Keratinocyte (primary cell): ENCODE results near the gene MAPK4.

ENCODE experiments used
- CTCF ChIP-seq, 3 experiments: IDR thresholded peaks in 1 of 3; conservative IDR thresholded peaks in 1 of 3; optimal IDR thresholded peaks in 1 of 3; 2 replicates in 2 of 3; 3 replicates in 1 of 3; pipeline versions ENCODE3 to v1.5.1; 2011; ENCODE audit warnings: low read length in 3 of 3, mild to moderate bottlenecking in 3 of 3, moderate library complexity in 2 of 3, control low read depth in 1 of 3, inconsistent platforms in 1 of 3; ENCODE audit not compliant: insufficient read depth in 2 of 3; ENCODE audit errors: extremely low read depth in 1 of 3
- EZH2 ChIP-seq: IDR thresholded peaks from one replicate; pipeline ENCODE4 v1.6.1; 2012; ENCODE audit warnings: inconsistent platforms, mild to moderate bottlenecking, low read length, moderate library complexity

- TF ChIP-seq CTCF (optimal IDR thresholded peaks at IDR 0.05 in 1 of 3, IDR thresholded peaks at IDR 0.05 in 1 of 3, conservative IDR thresholded peaks at IDR 0.05 in 1 of 3; ENCODE audit: extremely low read depth in 1 of 3, insufficient read depth in 2 of 3, low read length in 3 of 3) (no peak), EZH2 (no peak)
Measured at GRCh38 chr18:50626317-50626716, 66.4 kb downstream of the MAPK4 start.
